Fibroblast of villous mesenchyme (primary cell): ENCODE measurements around the gene TRAPPC2L. TPM values are rescaled to one million over a fixed set of nuclear protein-coding genes. Genes with fewer than 3 reads are reported as not detected.

Source experiments
- DNase-seq: peaks from one replicate; pipeline ENCODE4 v3.0.0-alpha.2; 2010; ENCODE audit warnings: low read depth
- H3K4me3 ChIP-seq: 2 replicates; pipeline ENCODE4 v1.5.1; 2011; ENCODE audit warnings: low read depth, mild to moderate bottlenecking, low read length
- total RNA-seq: library from RNA; depleted of rRNA; stranded (reverse); fragments of >200 nt; gene quantifications from 2 replicates; pipeline ENCODE4 v1.2.3, GENCODE V29; 2012
- TF ChIP-seq, protein P1 (sequence below): IDR thresholded peaks from 2 replicates; pipeline ENCODE4 v1.5.1; 2012; ENCODE audit warnings: low read depth, mild to moderate bottlenecking, low read length; ENCODE audit not compliant: insufficient read depth

The TRAPPC2L gene
- total RNA-seq, 1 donor: 34.5 TPM

DNA sequence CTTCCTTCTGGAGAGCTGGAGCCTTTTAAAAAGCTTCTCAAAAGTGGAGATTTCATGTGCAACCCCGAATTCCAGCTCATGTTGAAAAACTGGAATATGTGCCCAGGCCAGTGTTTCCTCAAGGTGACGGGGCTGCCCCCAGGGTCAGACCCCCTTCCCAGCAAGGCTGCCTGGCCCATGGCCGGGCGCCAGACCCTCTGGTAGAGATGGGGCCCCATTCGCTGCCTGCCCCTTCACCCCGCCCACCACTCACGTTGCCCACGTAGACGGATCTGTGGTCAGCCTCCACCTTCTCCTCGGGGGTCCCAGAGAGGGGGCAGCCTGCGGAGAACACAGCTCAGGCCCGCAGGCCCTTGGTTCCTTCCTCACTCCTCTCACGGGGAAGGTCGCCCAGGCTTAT is 8.4 kb downstream of the TRAPPC2L start:
- TF ChIP-seq, protein P1, sequence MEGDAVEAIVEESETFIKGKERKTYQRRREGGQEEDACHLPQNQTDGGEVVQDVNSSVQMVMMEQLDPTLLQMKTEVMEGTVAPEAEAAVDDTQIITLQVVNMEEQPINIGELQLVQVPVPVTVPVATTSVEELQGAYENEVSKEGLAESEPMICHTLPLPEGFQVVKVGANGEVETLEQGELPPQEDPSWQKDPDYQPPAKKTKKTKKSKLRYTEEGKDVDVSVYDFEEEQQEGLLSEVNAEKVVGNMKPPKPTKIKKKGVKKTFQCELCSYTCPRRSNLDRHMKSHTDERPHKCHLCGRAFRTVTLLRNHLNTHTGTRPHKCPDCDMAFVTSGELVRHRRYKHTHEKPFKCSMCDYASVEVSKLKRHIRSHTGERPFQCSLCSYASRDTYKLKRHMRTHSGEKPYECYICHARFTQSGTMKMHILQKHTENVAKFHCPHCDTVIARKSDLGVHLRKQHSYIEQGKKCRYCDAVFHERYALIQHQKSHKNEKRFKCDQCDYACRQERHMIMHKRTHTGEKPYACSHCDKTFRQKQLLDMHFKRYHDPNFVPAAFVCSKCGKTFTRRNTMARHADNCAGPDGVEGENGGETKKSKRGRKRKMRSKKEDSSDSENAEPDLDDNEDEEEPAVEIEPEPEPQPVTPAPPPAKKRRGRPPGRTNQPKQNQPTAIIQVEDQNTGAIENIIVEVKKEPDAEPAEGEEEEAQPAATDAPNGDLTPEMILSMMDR: no peak
- DNase-seq: no peak
- no peak overlapping the region for H3K4me3 ChIP-seq

DNA sequence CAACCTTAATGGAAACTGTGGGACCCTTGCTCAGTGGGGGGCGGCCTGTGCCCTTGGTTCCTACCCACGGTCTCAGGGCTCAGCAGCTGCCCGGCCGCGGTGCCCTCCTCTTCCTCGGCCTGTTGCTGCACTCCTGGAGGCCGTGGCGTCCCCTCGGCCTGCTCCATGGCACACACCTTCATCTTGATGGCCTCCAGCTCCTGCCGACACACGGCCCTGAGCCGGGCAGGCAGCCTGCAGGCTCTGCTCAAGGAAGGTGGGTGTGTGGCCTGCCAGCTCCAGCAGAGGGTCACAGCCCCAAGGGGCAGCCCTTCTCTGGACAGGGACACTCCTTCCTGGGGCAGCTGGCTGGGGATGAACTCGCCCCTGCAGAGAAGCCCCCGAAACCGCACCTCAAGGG is 8.8 kb downstream of the TRAPPC2L start:
- TF ChIP-seq, protein P1: no peak
- no peak for DNase-seq

DNA sequence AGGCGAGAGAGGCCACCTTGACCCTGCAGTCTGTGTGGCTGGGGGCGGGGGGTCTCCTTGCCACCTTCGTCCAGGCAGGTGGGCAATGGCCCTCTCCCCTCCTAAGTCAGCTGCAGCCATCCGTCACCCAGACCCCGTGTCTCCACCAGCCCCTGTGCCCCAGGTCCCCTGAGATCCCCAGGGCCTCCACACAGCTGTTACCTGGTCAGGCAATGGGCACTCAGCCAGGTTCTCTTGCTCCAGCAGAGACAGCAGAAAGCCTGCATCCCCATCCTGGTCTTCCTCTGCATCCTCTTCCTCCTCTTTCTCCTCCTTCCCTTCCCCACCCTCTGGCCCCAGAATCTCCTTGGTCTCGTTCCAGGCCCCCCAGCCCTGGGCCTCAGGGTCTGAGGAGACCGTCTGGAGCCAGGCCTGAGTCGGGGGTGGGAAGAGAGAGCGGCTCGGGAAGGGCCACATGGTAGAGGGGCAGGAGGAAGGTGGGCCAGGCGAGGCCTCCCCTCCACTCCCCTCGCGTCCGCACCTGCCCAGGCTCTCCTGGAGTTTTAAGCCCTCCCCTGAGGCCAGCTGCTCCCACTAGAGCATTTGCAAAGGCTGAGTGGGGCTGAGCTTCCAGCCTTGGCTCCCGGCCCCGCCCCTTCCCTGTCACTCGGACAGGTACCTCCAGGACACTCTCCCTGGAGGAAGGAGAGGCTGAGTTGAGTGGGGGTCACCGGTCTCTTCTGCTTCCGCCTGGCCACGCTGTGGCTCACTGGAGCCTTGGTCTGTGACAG is 9.4 kb downstream of the TRAPPC2L start, which contains the start of gene PABPN1L:
Gene PABPN1L (minus strand): TSS at position 510 of the 770 bp plus-strand sequence. CDS start 54 bp downstream, at position 456.
- H3K4me3 ChIP-seq: no peak within 1 kb of the TSS
- no peak for DNase-seq
- TF ChIP-seq, protein P1: no peak

More for the DNA sequence above, 8.8 kb downstream of the TRAPPC2L start:
- H3K4me3 ChIP-seq: no peak overlapping the region

DNA sequence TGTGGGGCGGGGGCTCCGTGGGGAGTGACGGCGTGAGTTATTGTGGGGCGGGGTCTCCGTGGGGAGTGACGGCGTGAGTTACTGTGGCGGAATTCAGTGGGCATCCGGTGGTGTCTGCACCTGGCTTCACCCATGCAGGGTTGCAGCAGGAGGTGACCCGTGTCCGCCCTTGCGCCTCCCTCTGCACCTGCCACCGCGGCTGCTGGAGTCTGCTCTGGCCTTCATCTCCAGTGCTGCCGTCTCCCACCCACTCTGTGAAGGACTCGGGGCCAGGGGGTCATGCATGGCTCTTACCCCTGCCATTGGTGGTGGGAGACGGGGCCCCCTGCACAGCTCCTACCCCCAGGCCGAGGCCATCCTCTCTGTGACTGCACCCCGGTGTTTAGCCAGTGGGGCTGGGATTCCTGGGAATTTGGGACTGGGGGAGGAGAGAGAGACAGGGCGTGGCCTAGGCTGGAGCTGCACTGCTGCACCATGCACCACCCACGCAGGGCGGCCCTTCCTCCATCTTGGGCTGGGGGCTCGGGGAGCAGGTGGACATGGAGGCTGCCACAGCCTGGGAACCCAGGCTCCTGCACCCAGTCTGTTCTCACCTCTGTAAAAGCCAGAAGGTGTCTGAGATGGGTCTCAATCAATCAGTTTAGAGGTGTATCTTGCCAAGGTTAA is 10.8 kb downstream of the TRAPPC2L start:
- DNase-seq: no peak
- TF ChIP-seq, protein P1: no peak

DNA sequence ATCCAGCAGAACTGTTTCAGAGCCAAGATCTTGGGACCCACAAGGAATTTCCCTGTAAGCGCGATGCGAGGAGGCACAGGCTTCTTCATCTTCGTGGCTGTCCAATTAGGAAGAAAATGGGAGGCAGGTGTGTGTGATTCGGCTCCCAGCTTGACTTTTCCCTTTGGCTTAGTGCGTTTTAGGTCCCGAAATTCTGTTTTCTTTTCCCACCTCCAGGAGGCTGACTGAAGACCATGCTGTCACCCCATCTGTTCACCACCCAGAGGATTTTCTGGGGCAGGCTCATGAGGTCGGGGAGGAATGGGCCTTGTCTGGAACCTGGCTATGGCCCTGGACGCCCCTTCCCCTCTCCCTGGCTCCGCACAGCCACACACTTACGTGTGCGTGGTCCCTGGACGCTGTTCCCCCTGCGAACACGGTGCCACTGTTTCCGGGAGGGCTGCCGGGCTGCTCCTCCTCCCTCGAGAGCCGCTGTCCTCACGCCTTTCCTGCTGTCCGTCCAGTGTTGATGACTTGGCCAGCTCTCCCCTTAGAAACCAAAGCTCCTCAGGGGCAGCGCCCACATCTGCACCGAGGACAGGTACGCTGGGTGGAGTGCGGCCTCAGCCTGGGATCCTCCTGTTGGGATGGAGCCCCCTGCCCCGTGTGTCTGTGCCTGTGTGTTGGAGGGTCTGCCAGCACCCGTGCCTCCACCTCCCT is 12.2 kb downstream of the TRAPPC2L start:
- DNase-seq: no peak
- TF ChIP-seq, protein P1: no peak
- no peak overlapping the region for H3K4me3 ChIP-seq

More for the DNA sequence above, 10.8 kb downstream of the TRAPPC2L start:
- no peak overlapping the region for H3K4me3 ChIP-seq

DNA sequence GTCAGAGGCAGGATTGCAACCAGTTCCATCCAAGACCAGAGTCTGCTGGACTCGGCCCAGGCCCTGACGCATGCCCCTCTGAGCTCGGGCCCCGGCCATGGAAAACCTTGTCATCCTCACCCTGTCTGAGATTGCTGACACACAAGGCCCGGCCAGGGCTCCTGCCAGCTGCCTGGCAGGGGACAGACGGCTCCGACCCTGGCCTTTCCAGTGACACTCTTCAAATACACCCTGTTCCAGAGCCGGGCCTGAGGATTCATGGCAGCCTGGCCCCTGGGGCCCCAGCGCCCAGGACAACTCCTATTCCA is 12.7 kb downstream of the TRAPPC2L start:
- no peak overlapping the region for H3K4me3 ChIP-seq
- no peak for DNase-seq

More for the DNA sequence above, 12.7 kb downstream of the TRAPPC2L start:
- TF ChIP-seq, protein P1: no peak
